SK-N-SH (cell line): ENCODE measurements around the gene CREB3.

Source experiments
- CTCF ChIP-seq: fragments of 200-600 bp; sonication (generic); IDR thresholded peaks from 2 replicates; pipeline ENCODE4 v1.6.1; 2017; ENCODE audit warnings: antibody characterized with exemption, mild to moderate bottlenecking, moderate library complexity
- EZH2phosphoT487 ChIP-seq: fragments of 200-600 bp; sonication (generic); IDR thresholded peaks from 2 replicates; pipeline ENCODE4 v1.6.1; 2017; ENCODE audit warnings: low read depth, mixed run types, mild to moderate bottlenecking, antibody characterized with exemption, moderate library complexity, borderline replicate concordance
- FOXJ3 ChIP-seq: sonication (generic); formaldehyde crosslinking; IDR thresholded peaks from 2 replicates; pipeline ENCODE4 v1.5.1; 2020; ENCODE audit warnings: mild to moderate bottlenecking, missing genetic modification reagents
- IRF3 ChIP-seq: fragments of 150-350 bp; IDR thresholded peaks from 2 replicates; pipeline ENCODE4 v1.6.1; 2016; ENCODE audit warnings: mild to moderate bottlenecking, low read depth, low read length
- NRF1 ChIP-seq: IDR thresholded peaks from 2 replicates; pipeline ENCODE4 v1.6.1; 2012; ENCODE audit warnings: low read depth, mild to moderate bottlenecking, low read length
- POLR2AphosphoS5 ChIP-seq: IDR thresholded peaks from 2 replicates; pipeline ENCODE4 v1.6.1; 2012; ENCODE audit warnings: low read depth, low read length
- RAD21 ChIP-seq: IDR thresholded peaks from 2 replicates; pipeline ENCODE4 v1.6.1; 2012; ENCODE audit warnings: mild to moderate bottlenecking, low read length
- SMC3 ChIP-seq: IDR thresholded peaks from 2 replicates; pipeline ENCODE4 v1.6.1; 2012; ENCODE audit warnings: low read depth, low read length, improper control_type of control experiment
- TF ChIP-seq, protein P1 (sequence below): fragments of 150-350 bp; IDR thresholded peaks from 2 replicates; pipeline ENCODE4 v1.6.1; 2017; ENCODE audit warnings: antibody characterized with exemption, low read length, low read depth, borderline replicate concordance
- TF ChIP-seq, protein P2 (sequence below): IDR thresholded peaks from 2 replicates; pipeline ENCODE4 v1.6.1; 2012; ENCODE audit warnings: mild to moderate bottlenecking, low read depth, low read length, moderate library complexity

DNA sequence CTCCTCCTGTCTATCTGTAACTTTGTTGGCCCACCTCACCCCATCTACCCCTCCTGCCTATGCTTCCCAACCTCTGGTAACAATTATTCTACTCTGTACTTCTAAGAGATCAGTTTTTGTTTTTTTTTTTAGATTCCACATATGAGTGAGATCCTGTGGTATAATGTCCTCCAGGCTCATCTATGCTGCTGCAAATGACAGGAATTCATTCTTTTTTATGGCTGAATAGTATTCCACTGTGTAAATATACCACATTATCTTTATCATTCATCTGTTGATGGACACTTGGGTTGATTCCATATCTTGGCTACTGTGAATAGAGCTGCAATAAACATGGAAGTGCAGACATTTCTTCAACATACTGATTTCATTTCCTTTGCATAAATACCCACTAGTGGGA lies 51.0 kb downstream of the CREB3 start:
- TF ChIP-seq, protein P1, sequence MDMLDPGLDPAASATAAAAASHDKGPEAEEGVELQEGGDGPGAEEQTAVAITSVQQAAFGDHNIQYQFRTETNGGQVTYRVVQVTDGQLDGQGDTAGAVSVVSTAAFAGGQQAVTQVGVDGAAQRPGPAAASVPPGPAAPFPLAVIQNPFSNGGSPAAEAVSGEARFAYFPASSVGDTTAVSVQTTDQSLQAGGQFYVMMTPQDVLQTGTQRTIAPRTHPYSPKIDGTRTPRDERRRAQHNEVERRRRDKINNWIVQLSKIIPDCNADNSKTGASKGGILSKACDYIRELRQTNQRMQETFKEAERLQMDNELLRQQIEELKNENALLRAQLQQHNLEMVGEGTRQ = no peak
- TF ChIP-seq CTCF = no peak
- no peak for TF ChIP-seq POLR2AphosphoS5
- no peak for TF ChIP-seq SMC3
- no peak for TF ChIP-seq FOXJ3
- TF ChIP-seq, protein P2, sequence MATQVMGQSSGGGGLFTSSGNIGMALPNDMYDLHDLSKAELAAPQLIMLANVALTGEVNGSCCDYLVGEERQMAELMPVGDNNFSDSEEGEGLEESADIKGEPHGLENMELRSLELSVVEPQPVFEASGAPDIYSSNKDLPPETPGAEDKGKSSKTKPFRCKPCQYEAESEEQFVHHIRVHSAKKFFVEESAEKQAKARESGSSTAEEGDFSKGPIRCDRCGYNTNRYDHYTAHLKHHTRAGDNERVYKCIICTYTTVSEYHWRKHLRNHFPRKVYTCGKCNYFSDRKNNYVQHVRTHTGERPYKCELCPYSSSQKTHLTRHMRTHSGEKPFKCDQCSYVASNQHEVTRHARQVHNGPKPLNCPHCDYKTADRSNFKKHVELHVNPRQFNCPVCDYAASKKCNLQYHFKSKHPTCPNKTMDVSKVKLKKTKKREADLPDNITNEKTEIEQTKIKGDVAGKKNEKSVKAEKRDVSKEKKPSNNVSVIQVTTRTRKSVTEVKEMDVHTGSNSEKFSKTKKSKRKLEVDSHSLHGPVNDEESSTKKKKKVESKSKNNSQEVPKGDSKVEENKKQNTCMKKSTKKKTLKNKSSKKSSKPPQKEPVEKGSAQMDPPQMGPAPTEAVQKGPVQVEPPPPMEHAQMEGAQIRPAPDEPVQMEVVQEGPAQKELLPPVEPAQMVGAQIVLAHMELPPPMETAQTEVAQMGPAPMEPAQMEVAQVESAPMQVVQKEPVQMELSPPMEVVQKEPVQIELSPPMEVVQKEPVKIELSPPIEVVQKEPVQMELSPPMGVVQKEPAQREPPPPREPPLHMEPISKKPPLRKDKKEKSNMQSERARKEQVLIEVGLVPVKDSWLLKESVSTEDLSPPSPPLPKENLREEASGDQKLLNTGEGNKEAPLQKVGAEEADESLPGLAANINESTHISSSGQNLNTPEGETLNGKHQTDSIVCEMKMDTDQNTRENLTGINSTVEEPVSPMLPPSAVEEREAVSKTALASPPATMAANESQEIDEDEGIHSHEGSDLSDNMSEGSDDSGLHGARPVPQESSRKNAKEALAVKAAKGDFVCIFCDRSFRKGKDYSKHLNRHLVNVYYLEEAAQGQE = no peak
- no peak for TF ChIP-seq NRF1
- no peak for TF ChIP-seq EZH2phosphoT487
- no peak for TF ChIP-seq RAD21
- TF ChIP-seq IRF3 = no peak
